ENCODE data around the gene HTR6.

The HTR6 gene

DNA sequence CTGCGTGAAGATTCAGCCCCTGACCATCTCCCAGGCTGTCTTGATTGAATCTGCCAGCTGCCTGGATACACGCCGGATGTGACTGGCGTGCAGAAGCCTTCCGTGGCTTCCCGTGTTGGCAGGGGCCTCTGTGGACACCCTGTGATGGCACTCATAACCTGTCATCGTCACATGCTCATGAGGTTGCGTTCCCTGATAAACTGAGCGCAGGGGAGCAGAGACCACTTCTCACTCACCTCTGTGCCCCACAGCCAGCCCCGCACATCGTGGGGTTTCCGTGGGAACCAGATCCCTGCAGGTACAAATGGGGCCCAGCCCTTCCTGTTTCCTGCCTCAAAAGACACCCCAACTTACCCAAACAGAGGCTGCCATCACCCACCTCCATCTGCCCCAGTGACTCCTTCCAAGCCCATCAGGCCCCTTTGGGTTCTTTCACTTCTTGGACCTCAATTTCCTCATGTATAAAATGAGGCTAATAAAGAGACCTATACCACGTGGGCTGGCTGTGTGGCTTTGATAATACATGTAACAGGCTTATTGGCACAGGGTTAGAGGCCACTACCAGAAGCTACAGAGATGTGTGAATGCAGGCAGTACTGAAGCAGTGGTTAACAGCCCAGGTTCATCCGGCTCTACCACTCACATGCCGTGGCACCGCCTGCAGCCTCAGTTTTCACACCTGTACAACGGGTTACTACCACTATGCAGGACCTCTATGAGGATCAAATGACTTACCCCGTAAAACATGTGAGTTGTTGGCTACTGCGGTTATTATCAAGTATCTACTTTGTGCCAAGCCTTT is 23.6 kb downstream of the HTR6 start:
- DNase-seq (ENCODE audit: low spot score): no peak

DNA sequence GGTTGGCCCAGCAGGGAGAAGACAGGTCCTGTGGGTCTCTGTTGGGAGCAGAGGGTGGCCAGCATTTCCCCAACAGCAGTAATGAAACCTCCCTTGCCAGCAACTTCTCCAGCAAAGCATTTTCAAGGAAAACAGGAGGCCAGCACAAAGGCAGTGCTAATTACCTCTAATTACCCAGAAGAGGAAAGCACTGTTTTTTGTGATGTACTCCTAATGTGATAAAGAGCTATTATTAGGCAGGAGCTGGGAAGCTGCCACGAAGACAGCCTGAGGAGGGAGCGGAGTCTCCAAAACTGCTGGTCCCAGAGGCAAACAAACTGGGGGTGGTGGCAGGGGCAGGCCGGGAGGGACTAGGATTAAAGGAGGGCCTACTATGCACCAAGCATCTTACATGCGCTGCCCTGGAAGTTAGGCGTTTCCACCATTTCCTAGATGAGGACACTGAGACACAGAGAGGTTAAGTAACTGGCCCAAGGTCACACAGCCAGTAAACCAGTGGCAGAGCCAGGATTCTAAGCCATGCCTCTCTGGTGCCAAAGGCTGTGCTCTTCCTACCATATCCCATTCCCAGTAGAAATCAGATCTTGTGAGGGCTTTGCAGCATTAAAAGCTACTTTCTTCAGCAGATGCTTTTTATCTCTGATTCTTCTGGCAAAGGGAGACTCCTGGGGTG is 24.5 kb downstream of the HTR6 start:
- no peak for DNase-seq (ENCODE audit: low spot score)

DNA sequence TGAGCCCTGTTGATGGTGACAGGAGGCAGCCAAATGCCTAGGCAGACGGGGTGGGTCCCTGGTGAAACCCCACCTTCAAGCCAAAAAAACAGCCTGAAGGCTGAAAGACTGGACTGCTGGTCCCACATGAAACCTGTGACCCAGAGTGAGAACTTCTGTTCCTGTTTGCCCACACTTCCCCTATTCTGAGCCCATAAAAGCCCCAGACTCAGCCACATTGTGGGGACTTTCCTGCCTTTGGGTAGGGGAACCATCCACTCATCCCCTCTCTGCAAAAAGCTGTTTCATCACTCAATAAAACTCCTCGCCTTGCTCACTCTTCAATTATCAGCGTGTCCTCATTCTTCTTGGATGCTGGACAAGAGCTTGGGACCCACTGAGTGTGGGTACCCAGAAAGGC is 25.2 kb downstream of the HTR6 start:
- DNase-seq (ENCODE audit: low spot score): no peak

GRCh38 chr1:19690342-19690741 is 25.7 kb downstream of the HTR6 start:
- no peak for DNase-seq (ENCODE audit: low spot score)

- no peak for DNase-seq (ENCODE audit: low spot score)
Observed at GRCh38 chr1:19694298-19694697, 29.6 kb downstream of the HTR6 start.

DNA sequence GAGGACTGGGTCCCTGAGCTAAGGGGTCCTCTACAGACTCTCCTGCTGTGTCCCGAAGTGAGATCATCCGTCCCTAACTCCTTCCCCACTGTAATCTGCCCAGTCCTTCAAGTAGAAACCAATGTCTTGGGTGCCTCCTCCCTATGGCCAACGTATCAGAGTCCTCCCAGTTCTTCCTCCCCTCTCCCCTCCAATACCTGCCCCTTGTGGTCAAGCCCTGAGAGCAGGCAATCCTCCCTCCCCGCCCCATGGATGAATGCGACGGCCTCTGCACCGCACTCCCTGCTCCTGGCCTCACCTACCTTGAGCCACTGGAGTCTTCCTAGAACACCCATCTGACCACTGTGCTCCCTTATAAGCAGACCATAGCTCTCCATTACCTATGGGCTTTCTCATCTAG is 31.1 kb downstream of the HTR6 start:
- DNase-seq (ENCODE audit: low spot score): no peak

DNA sequence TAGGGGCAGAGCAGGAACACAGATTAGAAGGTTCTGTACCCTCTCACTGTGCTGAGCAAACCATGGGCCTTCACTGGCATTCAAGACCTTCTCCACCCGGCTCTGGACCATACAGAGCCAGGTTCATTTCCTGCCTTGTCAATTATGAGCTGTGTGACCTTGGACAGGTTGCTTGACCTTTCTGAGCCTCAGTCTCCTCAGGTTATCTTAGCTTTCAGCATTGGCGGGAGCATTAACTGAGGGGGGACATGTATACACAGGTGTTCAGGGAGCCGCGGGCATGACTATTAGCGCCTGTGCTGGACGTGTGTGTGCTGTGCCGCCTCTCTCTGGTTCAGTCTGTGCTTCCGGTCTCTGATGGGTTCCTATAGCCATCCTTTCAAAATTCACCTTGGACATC is 32.1 kb downstream of the HTR6 start:
- DNase-seq (ENCODE audit: low spot score): no peak

DNA sequence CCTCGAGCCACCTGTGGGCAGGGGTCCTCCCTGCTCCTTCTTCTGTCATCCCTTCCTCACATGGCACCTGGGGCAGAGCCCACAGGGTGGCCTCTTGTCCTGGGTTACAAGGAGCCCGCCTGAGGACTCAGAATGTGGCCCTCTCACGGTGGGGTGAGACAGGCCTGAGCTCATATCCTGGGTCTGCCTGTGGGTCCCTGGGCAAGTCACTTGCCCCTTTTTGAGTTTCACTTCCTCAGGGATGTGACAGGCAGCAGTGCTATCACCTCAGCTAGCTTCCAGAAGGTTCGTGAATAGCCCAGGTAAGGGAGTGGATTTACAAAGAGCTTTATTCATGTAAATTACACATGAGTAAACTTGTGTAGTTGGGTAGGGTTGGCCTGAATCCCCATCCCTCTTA is 33.5 kb downstream of the HTR6 start:
- no peak for DNase-seq (ENCODE audit: low spot score)

DNA sequence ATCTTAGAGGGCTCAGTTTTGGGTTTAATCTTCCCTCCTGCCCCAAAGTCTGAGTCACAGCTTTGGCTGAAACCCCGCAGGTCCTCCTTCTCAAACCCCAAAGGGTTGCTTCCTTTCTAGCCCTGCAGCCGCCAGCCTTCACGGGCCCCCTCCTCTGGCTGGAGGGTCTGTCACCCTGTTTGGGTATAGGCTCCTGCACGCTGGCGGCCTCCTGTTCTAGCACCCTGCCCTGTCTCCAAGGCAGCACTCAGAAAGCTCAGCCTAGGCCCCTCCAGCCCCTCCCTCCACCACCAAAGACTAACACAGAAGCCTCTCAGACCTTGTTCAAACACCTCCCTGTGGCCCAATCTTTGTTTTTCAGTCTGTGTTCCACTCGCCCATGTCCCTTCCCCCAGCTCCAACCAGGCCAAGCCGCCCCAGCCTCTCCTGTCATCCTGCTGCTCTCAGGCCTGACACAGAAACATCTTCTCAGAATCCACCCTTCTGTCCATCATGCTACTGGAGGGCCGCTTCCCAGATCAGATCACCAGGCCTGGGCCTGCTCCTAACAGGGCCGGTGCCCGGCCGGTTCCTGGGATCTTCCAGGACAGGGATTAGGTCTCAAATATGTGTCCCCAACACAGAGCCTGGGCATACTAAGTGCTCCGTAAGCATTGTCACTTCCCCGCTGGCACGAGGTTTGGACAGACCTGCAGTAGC is 35.6 kb downstream of the HTR6 start:
- DNase-seq (ENCODE audit: low spot score): no peak

DNA sequence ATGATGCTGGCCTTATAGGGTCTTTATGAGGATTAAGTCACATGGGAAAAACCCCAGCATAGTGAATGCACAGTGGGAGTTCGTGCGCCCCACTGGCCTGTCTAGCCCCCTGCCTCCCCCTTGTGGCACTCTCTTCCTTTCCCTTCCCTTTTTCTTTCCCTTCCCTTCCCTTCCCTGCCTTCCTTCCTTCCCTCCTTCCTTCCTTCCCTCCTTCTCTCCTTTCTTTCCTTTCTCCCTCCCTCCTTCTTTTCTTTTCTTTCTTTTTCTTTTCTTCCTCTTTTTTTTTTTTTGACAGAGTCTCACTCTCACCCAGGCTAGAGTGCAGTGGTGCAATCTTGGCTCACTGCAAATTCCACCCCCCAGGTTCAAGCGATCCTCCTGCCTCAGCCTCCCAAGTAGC is 38.6 kb downstream of the HTR6 start:
- DNase-seq (ENCODE audit: low spot score): no peak

GRCh38 chr1:19704247-19705113 is 39.8 kb downstream of the HTR6 start:
- DNase-seq (ENCODE audit: low spot score): peak; percentile 37

- no peak for DNase-seq (ENCODE audit: low spot score)
Observed at GRCh38 chr1:19705464-19705863, 40.8 kb downstream of the HTR6 start.

DNA sequence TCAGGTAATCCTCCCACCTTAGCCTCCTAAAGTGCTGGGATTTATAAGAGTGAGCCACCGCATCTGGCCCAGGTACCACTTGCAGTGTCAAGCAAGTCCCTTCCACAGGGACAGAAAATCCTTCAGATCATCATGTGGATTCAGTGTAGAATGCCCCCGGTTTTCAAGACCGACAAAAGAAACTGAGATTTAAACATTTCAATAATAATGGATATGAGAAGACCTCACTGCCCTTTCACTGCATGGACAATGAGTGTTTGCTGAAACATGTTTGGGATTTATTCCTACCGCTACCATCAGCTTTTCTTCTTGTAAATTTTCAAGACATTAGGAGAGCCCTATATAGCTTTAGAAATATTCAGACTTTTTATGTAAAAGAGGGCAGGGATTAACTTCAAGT is 41.5 kb downstream of the HTR6 start:
- no peak for DNase-seq (ENCODE audit: low spot score)

- DNase-seq (ENCODE audit: low spot score): no peak
Observed at GRCh38 chr1:19708567-19709110, 44.0 kb downstream of the HTR6 start.

GRCh38 chr1:19709260-19709793 is 44.7 kb downstream of the HTR6 start:
- DNase-seq (ENCODE audit: low spot score): no peak

DNA sequence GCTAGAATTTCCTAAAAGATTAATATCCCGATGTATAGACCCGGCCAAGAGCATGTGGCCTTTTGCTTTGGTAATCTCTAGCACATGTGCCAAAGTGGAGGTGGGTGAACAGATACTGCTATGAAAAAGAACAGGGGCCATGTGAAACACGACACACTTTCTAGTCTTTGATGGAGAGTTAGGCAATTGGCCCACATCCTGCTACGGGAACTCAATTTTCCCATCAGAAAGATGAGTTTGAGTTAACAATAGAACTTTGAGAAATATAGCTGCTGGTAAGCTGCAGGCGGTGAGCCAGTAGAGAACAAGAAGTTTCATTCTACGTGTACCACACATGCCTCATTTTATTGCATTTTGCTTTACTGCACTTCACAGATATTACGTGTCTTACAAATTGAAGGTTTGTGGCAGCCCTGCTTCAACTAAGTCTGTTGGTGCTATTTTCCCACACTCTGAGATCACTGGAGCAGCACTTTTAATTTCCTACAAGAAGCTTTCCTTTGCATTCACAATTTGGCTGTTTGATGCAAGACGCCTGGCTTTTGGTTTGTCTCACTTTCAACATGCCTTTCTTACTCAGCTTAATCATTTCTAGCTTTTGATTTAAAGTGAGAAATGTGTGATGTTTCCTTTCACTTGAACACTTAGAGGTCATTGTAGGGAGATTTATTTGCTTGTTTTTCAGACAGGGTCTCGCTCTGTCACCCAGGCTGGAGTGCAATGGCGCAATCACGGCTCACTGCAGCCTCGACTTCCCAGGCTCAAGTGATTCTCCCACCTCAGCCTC is 46.3 kb downstream of the HTR6 start:
- no peak for DNase-seq (ENCODE audit: low spot score)

- DNase-seq (ENCODE audit: low spot score): no peak
Observed at GRCh38 chr1:19712928-19713327, 48.3 kb downstream of the HTR6 start.

GRCh38 chr1:19715334-19716203 is 50.9 kb downstream of the HTR6 start:
- DNase-seq (ENCODE audit: low spot score): peak; percentile 65

DNA sequence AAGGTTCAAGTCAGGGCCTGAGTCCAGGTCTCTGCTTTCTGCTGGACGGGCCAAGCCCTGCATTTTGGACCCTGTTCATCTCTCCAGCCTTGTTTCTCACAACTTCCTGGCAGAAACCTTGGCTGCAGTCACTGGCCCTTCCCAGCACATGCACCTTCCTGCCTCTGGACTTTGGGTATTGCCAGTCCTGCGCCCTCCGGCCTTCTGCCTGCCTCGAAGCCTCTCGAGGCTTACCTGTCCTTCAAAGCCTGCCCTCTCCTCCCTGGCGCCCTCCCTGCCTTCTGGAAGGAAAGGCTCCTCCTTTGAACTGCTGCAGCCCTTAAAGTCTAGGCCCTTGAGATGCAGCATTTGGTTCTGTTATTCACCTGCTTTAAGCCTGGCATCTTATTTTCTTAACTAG is 52.8 kb downstream of the HTR6 start:
- DNase-seq (ENCODE audit: low spot score): no peak

GRCh38 chr1:19720174-19720573 is 55.5 kb downstream of the HTR6 start:
- no peak for DNase-seq (ENCODE audit: low spot score)
